Large intestine (tissue), 3 donors: Measurements from ENCODE around the gene SLC22A23. TPM values are rescaled to one million over a fixed set of nuclear protein-coding genes. Genes with fewer than 3 reads are reported as not detected.
A peak's percentile ranks its signal among the peaks of the same experiment; 100 is the strongest.

ENCODE experiments used
- DNase-seq, 2 donors: peaks; one replicate each; pipeline versions ENCODE4 v3.0.0 to v3.0.0-alpha.2; 2013
- H3K27ac ChIP-seq: one replicate; pipeline ENCODE4 v1.5.1; 2013; ENCODE audit warnings: low read length
- H3K27me3 ChIP-seq: 2 replicates; pipeline ENCODE4 v1.6.1; 2013; ENCODE audit warnings: low read length; ENCODE audit not compliant: control insufficient read depth, insufficient read depth
- H3K36me3 ChIP-seq: 2 replicates; pipeline ENCODE4 v1.6.1; 2013; ENCODE audit warnings: low read length; ENCODE audit not compliant: control insufficient read depth, insufficient read depth
- H3K4me1 ChIP-seq: one replicate; pipeline ENCODE4 v1.6.1; 2013; ENCODE audit warnings: low read length; ENCODE audit not compliant: control insufficient read depth, insufficient read depth
- H3K4me3 ChIP-seq: one replicate; pipeline ENCODE4 v1.5.1; 2013; ENCODE audit warnings: low read length
- H3K9me3 ChIP-seq: one replicate; pipeline ENCODE4 v1.6.1; 2013; ENCODE audit warnings: mild to moderate bottlenecking, low read depth, low read length, moderate library complexity; ENCODE audit not compliant: control insufficient read depth
- WGBS: methylation state at CpG from one replicate; pipeline ENCODE4 v1.1.5; 2013; ENCODE audit warnings: low lambda C conversion rate; ENCODE audit not compliant: insufficient coverage; 5-methylcytosine and 5-hydroxymethylcytosine counted together
- polyA plus RNA-seq: library from polyadenylated mRNA; unstranded; fragments of 120-200 nt; gene quantifications from one replicate; pipeline ENCODE4 v1.2.1, GENCODE V29; 2013

SLC22A23 gene
- polyA plus RNA-seq, 1 donor: 34.7 TPM

- Histone ChIP-seq H3K27me3 (no peaks in the 10 kb centered on the region), H3K4me3 (no peak overlapping the region), H3K9me3 (no peaks in the 10 kb centered on the region), H3K27ac (no peak overlapping the region), H3K36me3 (no peaks in the 10 kb centered on the region), H3K4me1 (peaks cover 13% of the 10 kb centered on the region)
- no CpG with 5 or more reads among the region's 6 CpGs for WGBS
- DNase-seq: no peak
Measured at GRCh38 chr6:3341467-3341866, 115.4 kb downstream of the SLC22A23 start.

- peaks cover 13% of the 10 kb centered on the region for H3K4me1 ChIP-seq
- DNase-seq: peak in 1 of 2 donors; percentile 28
- no peak overlapping the region for H3K4me3 ChIP-seq
- no peaks in the 10 kb centered on the region for H3K27me3 ChIP-seq
- no peak overlapping the region for H3K27ac ChIP-seq
- WGBS: 50% methylated on average over 1 of the region's 4 CpGs
- no peaks in the 10 kb centered on the region for H3K36me3 ChIP-seq
- no peaks in the 10 kb centered on the region for H3K9me3 ChIP-seq
Measured at GRCh38 chr6:3340894-3341293, 116.0 kb downstream of the SLC22A23 start.

GRCh38 chr6:3340358-3340802 lies 116.5 kb downstream of the SLC22A23 start:
- Histone ChIP-seq H3K27me3 (no peaks in the 10 kb centered on the region), H3K4me1 (peaks cover 13% of the 10 kb centered on the region), H3K9me3 (no peaks in the 10 kb centered on the region), H3K27ac (no peak overlapping the region), H3K36me3 (no peaks in the 10 kb centered on the region), H3K4me3 (no peak overlapping the region)
- no peak for DNase-seq
- 95% methylated on average over 4 of the region's 12 CpGs for WGBS

- DNase-seq: no peak
- no peak overlapping the region for H3K27ac ChIP-seq
- no peak overlapping the region for H3K4me3 ChIP-seq
- H3K4me1 ChIP-seq: peaks cover 13% of the 10 kb centered on the region
- no peaks in the 10 kb centered on the region for H3K36me3 ChIP-seq
- H3K27me3 ChIP-seq: no peaks in the 10 kb centered on the region
- WGBS: 100% methylated on average over 1 of the region's 5 CpGs
- H3K9me3 ChIP-seq: no peaks in the 10 kb centered on the region
Measured at GRCh38 chr6:3339811-3340210, 117.0 kb downstream of the SLC22A23 start.

- 46% methylated on average over 2 of the region's 15 CpGs for WGBS
- no peak overlapping the region for H3K4me3 ChIP-seq
- no peaks in the 10 kb centered on the region for H3K9me3 ChIP-seq
- no peaks in the 10 kb centered on the region for H3K36me3 ChIP-seq
- peaks cover 13% of the 10 kb centered on the region for H3K4me1 ChIP-seq
- H3K27me3 ChIP-seq: no peaks in the 10 kb centered on the region
- peak in 1 of 2 donors; percentile 43 for DNase-seq
- H3K27ac ChIP-seq: no peak overlapping the region
Measured at GRCh38 chr6:3337521-3338350, 119.1 kb downstream of the SLC22A23 start.

GRCh38 chr6:3336859-3337515 lies 119.9 kb downstream of the SLC22A23 start:
- H3K36me3 ChIP-seq: no peaks in the 10 kb centered on the region
- H3K27me3 ChIP-seq: no peaks in the 10 kb centered on the region
- peaks cover 13% of the 10 kb centered on the region for H3K4me1 ChIP-seq
- DNase-seq: no peak
- WGBS: no CpG with 5 or more reads among the region's 5 CpGs
- H3K27ac ChIP-seq: no peak overlapping the region
- no peak overlapping the region for H3K4me3 ChIP-seq
- H3K9me3 ChIP-seq: no peaks in the 10 kb centered on the region

- no peak overlapping the region for H3K27ac ChIP-seq
- no CpG with 5 or more reads among the region's 11 CpGs for WGBS
- H3K36me3 ChIP-seq: no peaks in the 10 kb centered on the region
- H3K27me3 ChIP-seq: no peaks in the 10 kb centered on the region
- no peak overlapping the region for H3K4me3 ChIP-seq
- H3K4me1 ChIP-seq: peaks cover 12% of the 10 kb centered on the region
- no peaks in the 10 kb centered on the region for H3K9me3 ChIP-seq
- no peak for DNase-seq
Measured at GRCh38 chr6:3336066-3336786, 120.6 kb downstream of the SLC22A23 start.

GRCh38 chr6:3335169-3335568 lies 121.7 kb downstream of the SLC22A23 start:
- WGBS: 67% methylated on average over 1 of the region's 6 CpGs
- no peak overlapping the region for H3K4me3 ChIP-seq
- H3K36me3 ChIP-seq: no peaks in the 10 kb centered on the region
- H3K4me1 ChIP-seq: peaks cover 6% of the 10 kb centered on the region
- H3K9me3 ChIP-seq: no peaks in the 10 kb centered on the region
- no peak for DNase-seq
- no peak overlapping the region for H3K27ac ChIP-seq
- no peaks in the 10 kb centered on the region for H3K27me3 ChIP-seq

GRCh38 chr6:3334555-3334954 lies 122.3 kb downstream of the SLC22A23 start:
- no CpG with 5 or more reads among the region's 8 CpGs for WGBS
- no peaks in the 10 kb centered on the region for H3K27me3 ChIP-seq
- no peak overlapping the region for H3K27ac ChIP-seq
- DNase-seq: no peak
- H3K4me1 ChIP-seq: peaks cover 3% of the 10 kb centered on the region
- no peak overlapping the region for H3K4me3 ChIP-seq
- no peaks in the 10 kb centered on the region for H3K9me3 ChIP-seq
- no peaks in the 10 kb centered on the region for H3K36me3 ChIP-seq

GRCh38 chr6:3333263-3333662 lies 123.6 kb downstream of the SLC22A23 start:
- no CpG with 5 or more reads among the region's 6 CpGs for WGBS
- H3K27ac ChIP-seq: no peak overlapping the region
- DNase-seq: no peak
- no peak overlapping the region for H3K4me3 ChIP-seq
- no peaks in the 10 kb centered on the region for H3K36me3 ChIP-seq
- no peaks in the 10 kb centered on the region for H3K9me3 ChIP-seq
- no peaks in the 10 kb centered on the region for H3K27me3 ChIP-seq
- no peaks in the 10 kb centered on the region for H3K4me1 ChIP-seq
